Loucy (cell line): ENCODE measurements around the gene NCLN.

Experiments
- H2AFZ ChIP-seq: fragments of 200-600 bp; sonication (generic); 2 replicates; pipeline ENCODE4 v1.6.0; 2016; ENCODE audit warnings: antibody characterized with exemption, mild to moderate bottlenecking, low read length, moderate library complexity
- H3F3A ChIP-seq: fragments of 200-600 bp; 2 replicates; pipeline ENCODE4 v1.6.0; 2016; ENCODE audit warnings: antibody characterized with exemption, low read depth, mild to moderate bottlenecking
- H3K27me3 ChIP-seq: fragments of 200-600 bp; sonication (generic); 2 replicates; pipeline ENCODE4 v1.6.1; 2014; ENCODE audit warnings: low read length, mild to moderate bottlenecking; ENCODE audit not compliant: insufficient read depth, poor library complexity, severe bottlenecking
- H3K36me3 ChIP-seq: fragments of 200-600 bp; sonication (generic); 2 replicates; pipeline ENCODE4 v1.6.1; 2016; ENCODE audit warnings: low read length; ENCODE audit not compliant: insufficient read depth
- H3K4me1 ChIP-seq: fragments of 200-600 bp; sonication (generic); 2 replicates; pipeline ENCODE4 v1.5.1; 2014; ENCODE audit warnings: low read length, mild to moderate bottlenecking; ENCODE audit not compliant: insufficient read depth, poor library complexity, severe bottlenecking
- H3K4me2 ChIP-seq: fragments of 200-600 bp; sonication (generic); 2 replicates; pipeline ENCODE4 v1.6.0; 2014; ENCODE audit warnings: antibody characterized with exemption, low read length, low read depth, mild to moderate bottlenecking; ENCODE audit not compliant: poor library complexity, severe bottlenecking
- H3K4me3 ChIP-seq: fragments of 200-600 bp; sonication (generic); 2 replicates; pipeline ENCODE4 v1.5.1; 2014; ENCODE audit warnings: low read length, mild to moderate bottlenecking, mixed read lengths; ENCODE audit not compliant: poor library complexity, severe bottlenecking
- H3K79me2 ChIP-seq: fragments of 200-600 bp; sonication (generic); 2 replicates; pipeline ENCODE4 v1.6.1; 2014; ENCODE audit warnings: low read length; ENCODE audit not compliant: insufficient read depth
- H3K9ac ChIP-seq: fragments of 200-600 bp; sonication (generic); 2 replicates; pipeline ENCODE4 v1.6.0; 2014; ENCODE audit warnings: mild to moderate bottlenecking, low read depth, low read length, moderate library complexity; ENCODE audit not compliant: poor library complexity, severe bottlenecking
- H3K9me2 ChIP-seq: fragments of 200-600 bp; sonication (generic); replicated peaks from 2 replicates; pipeline ENCODE4 v1.6.1; 2016; ENCODE audit warnings: low read depth, low read length, mixed read lengths
- H3K9me3 ChIP-seq: fragments of 200-600 bp; sonication (generic); 2 replicates; pipeline ENCODE4 v1.6.1; 2014; ENCODE audit warnings: mild to moderate bottlenecking, antibody characterized with exemption, low read length, low read depth; ENCODE audit not compliant: insufficient read depth
- H4K20me1 ChIP-seq: fragments of 200-600 bp; sonication (generic); 2 replicates; pipeline ENCODE4 v1.6.0; 2014; ENCODE audit warnings: antibody characterized with exemption, low read length, mild to moderate bottlenecking; ENCODE audit not compliant: insufficient read depth, poor library complexity, severe bottlenecking
- CTCF ChIP-seq: fragments of 200-600 bp; sonication (generic); conservative IDR thresholded peaks from 2 replicates; pipeline ENCODE4 v1.5.1; 2014; ENCODE audit warnings: mild to moderate bottlenecking, antibody characterized with exemption, low read length
- EZH2phosphoT487 ChIP-seq: fragments of 200-600 bp; IDR thresholded peaks from 2 replicates; pipeline ENCODE4 v1.6.1; 2018; ENCODE audit warnings: antibody characterized with exemption, mild to moderate bottlenecking, moderate library complexity, borderline replicate concordance

The NCLN gene

DNA sequence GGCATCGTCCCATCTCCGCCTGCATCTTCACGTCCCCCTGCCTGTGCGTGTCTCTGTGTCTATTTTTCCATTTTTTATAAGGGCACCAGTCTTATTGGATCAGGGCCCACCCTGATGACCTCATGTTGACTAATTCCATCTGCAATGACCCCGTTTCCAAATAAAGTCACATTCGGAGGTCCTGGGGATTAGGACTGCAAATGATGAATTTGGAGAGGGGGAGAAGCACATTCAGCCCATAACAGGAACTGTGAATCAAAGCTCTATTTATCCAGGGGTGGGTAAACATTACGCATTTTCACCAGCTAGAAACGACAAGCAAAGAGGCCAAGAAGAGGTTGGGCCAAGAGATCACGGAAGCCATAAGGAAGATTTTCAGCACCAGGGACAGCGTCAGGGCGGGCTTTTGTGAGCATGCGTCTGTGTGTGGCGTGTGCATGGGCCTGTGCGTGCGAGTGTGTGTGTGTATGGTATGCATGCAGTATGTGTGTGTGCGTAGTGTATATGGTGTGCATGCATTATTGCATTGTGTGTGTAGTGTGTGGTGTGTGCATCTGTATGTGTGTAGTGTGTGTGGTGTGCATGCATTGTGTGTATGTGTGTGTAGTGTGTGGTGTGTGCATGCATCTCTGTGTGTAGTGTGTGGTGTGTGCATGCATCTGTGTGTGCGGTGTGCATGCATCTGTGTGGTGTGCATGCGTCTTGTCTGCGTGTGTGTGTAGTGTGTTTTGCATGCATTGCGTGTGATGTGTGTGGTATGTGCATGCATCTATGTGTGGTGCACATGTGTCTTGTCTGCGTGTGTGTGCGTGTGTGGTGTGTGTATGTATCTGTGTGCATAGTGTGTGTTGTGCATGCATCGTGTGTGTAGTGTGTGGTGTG, 58.3 kb downstream of the NCLN start:
- no peak overlapping the region for H2AFZ ChIP-seq
- H3K9me3 ChIP-seq = no peaks in the 10 kb centered on the region
- H3K9me2 ChIP-seq = no peaks in the 10 kb centered on the region
- no peak overlapping the region for H3K9ac ChIP-seq
- H4K20me1 ChIP-seq = no peaks in the 10 kb centered on the region
- no peak overlapping the region for H3K4me2 ChIP-seq
- no peaks in the 10 kb centered on the region for H3F3A ChIP-seq
- TF ChIP-seq CTCF = no peak
- TF ChIP-seq EZH2phosphoT487 = no peak
- no peaks in the 10 kb centered on the region for H3K36me3 ChIP-seq
- H3K79me2 ChIP-seq = no peaks in the 10 kb centered on the region
- H3K4me3 ChIP-seq = no peak overlapping the region
- no peaks in the 10 kb centered on the region for H3K27me3 ChIP-seq
- H3K4me1 ChIP-seq = no peaks in the 10 kb centered on the region

DNA sequence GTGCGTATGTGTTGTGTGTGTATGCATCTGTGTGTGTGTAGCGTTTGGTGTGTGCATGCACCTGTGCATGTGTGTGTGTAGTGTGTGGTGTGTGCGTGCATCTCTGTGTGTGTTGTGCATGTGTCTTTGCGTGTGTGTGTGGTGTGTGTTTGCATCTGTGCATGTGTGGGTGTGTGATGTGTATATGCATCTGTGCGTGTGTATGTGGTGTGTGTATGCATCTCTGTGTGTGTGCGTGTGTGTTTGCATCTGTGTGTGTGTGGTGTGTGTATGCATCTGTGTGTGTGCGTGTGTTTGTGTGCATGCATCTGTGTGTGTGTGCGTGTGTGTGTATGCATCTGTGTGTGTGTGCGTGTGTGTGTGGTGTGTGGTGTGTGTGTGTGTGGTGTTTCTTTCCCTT, 59.3 kb downstream of the NCLN start:
- no peaks in the 10 kb centered on the region for H3K4me1 ChIP-seq
- no peak overlapping the region for H2AFZ ChIP-seq
- H3K4me3 ChIP-seq = no peak overlapping the region
- H3F3A ChIP-seq = no peaks in the 10 kb centered on the region
- no peaks in the 10 kb centered on the region for H3K79me2 ChIP-seq
- TF ChIP-seq EZH2phosphoT487 = no peak
- no peak for TF ChIP-seq CTCF
- H4K20me1 ChIP-seq = no peaks in the 10 kb centered on the region
- H3K9me2 ChIP-seq = no peaks in the 10 kb centered on the region
- no peaks in the 10 kb centered on the region for H3K9me3 ChIP-seq
- H3K9ac ChIP-seq = no peak overlapping the region
- H3K36me3 ChIP-seq = no peaks in the 10 kb centered on the region
- H3K27me3 ChIP-seq = no peaks in the 10 kb centered on the region
- H3K4me2 ChIP-seq = no peak overlapping the region

- Histone ChIP-seq H3F3A (no peaks in the 10 kb centered on the region), H2AFZ (no peak overlapping the region), H3K9me3 (no peaks in the 10 kb centered on the region), H3K9me2 (no peaks in the 10 kb centered on the region), H3K4me3 (no peak overlapping the region), H3K36me3 (no peaks in the 10 kb centered on the region), H3K79me2 (no peaks in the 10 kb centered on the region), H3K4me2 (no peak overlapping the region), H3K9ac (no peak overlapping the region), H3K27me3 (no peaks in the 10 kb centered on the region), H3K4me1 (no peaks in the 10 kb centered on the region), H4K20me1 (no peaks in the 10 kb centered on the region)
- no peak for TF ChIP-seq CTCF
- TF ChIP-seq EZH2phosphoT487 = no peak
These were observed 63.1 kb downstream of the NCLN start for GRCh38 chr19:3248728-3249326.
